Transverse colon (tissue), 4 donors: Measurements from ENCODE around the gene F2RL1.

ENCODE experiments used
- CTCF ChIP-seq, 5 experiments: fragments of 200-600 bp in 3 of 5; fragments of 450-650 bp in 2 of 5; sonication (generic) in 3 of 5; IDR thresholded peaks; 1 replicate in 2 of 5; 2 replicates in 3 of 5; pipeline ENCODE4 v1.5.1; 2016 to 2017; ENCODE audit warnings: antibody characterized with exemption in 5 of 5, inconsistent platforms in 3 of 5, mild to moderate bottlenecking in 2 of 5, moderate library complexity in 1 of 5
- EP300 ChIP-seq: sonication (generic); formaldehyde crosslinking; IDR thresholded peaks from one replicate; pipeline ENCODE4 v1.6.1; 2017; ENCODE audit warnings: antibody characterized with exemption, low read depth
- POLR2A ChIP-seq: fragments of 450-650 bp; IDR thresholded peaks from one replicate; pipeline ENCODE4 v1.6.1; 2016; ENCODE audit warnings: antibody characterized with exemption, mild to moderate bottlenecking, moderate library complexity
- POLR2AphosphoS5 ChIP-seq, 3 donors: sonication (generic); formaldehyde crosslinking; IDR thresholded peaks; one replicate each; pipeline ENCODE4 v1.6.1; 2016; ENCODE audit warnings: antibody characterized with exemption in 3 of 3

GRCh38 chr5:76804266-76804665, 14.6 kb upstream of the F2RL1 start:
- TF ChIP-seq CTCF (IDR thresholded peaks at IDR 0.05) (no peak), EP300 (no peak), POLR2A (no peak), POLR2AphosphoS5 (IDR thresholded peaks at IDR 0.05) (no peak)
